Embryonic facial prominence (tissue), 1 donor: ENCODE measurements around the gene DEFB126.
"Not testable (repeated sequence)": the region's sequence is repeated elsewhere in the genome, so short reads cannot be mapped to it uniquely, and the experiment has no call there.

Experiments used
- DNase-seq: peaks from one replicate; pipeline ENCODE4 v3.0.0-alpha.2; 2016; ENCODE audit errors: extremely low spot score

DEFB126 gene, protein sequence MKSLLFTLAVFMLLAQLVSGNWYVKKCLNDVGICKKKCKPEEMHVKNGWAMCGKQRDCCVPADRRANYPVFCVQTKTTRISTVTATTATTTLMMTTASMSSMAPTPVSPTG

DNA sequence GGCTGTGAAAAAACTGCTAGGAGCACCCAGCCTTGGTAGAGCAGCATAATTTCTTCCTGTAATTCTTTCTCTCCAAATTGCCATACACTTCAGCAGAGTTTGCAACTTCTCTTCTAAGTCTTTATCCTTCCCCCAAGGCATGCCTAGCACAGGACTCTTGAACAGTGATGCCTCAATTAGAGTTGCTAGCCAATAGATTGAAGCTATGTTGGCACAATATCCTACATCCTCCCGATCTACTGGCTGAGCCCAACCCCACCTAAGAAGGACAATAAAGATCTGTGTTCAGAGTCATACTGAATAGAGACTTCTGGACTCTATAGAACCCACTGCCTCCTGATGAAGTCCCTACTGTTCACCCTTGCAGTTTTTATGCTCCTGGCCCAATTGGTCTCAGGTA is at the start of gene DEFB126:
TSS of gene DEFB126 (plus strand) at position 301 of the 400 bp plus-strand sequence. CDS start at position 340, 39 bp downstream.
- no peak for DNase-seq

DNA sequence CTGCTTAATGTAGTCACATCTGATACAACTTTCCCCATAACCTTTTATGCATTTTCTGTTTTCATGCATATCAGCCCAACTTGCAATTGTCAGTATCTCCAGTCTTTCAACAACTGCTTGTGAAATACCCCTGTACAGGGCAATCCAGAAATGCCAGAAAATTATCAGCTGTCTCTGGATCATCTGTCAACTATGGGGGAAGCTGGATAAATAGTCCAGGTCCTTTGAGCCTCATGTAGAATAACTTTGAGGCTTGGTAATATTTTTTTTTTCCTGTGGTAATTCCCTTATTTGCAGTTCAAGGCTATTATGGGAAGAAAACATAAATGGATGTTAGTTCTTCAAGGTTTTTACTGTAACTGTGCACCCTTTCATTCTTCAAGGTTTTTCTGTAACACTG is 48.7 kb upstream of the DEFB126 start:
- DNase-seq, result no peak

DNA sequence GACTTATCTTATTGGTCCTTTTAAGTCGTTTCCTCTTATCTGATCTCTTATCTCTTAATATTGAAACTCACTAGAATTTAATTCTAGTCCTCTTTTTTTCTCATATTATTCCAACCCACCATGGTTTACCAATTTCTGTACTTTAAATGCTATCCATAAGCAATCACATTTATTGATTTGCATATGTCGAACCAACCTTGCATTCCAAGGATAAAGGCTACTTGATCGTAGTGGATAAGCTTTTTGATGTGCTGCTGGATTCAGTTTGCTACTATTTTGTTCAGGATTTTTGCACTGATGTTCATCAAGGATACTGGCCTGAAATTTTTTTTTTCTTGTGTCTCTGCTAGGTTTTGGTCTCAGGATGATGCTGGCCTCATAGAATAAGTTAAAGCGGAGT is 47.2 kb upstream of the DEFB126 start:
- DNase-seq, result no peak

DNA sequence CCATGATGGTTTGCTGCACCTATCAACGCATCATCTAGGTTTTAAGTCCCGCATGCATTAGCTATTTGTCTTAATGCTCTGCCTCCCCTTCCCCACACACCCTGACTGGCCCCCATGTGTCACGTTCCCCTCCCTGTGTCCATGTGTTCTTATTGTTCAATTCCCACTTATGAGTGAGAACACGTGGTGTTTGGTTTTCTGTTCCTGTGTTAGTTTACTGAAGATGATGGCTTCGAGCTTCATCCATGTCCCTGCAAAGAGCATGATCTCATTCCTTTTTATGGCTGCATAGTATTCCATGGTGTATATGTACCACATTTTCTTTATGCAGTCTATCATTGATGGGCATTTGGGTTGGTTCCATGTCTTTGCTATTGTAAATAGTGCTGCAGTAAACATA is 44.7 kb upstream of the DEFB126 start:
- not testable (repeated sequence) for DNase-seq

DNA sequence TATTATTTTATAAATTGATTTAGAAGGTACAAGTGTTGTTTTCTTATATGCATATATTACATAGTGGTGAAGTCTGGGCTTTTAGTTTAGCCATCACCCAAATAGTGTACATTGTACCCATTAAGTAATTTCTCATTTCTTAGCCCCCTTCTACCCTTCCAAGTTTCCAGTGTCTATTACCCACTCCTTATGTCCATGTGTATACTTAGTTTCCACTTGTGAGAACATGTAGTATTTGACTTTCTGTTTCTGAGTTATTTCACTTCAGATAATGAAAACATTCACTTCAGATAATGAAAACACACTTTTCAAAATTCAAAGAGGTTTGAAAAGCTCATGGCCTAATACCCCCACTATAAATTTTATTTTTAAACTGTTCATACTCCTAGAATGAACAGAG is 40.4 kb upstream of the DEFB126 start:
- DNase-seq, result no peak

DNA sequence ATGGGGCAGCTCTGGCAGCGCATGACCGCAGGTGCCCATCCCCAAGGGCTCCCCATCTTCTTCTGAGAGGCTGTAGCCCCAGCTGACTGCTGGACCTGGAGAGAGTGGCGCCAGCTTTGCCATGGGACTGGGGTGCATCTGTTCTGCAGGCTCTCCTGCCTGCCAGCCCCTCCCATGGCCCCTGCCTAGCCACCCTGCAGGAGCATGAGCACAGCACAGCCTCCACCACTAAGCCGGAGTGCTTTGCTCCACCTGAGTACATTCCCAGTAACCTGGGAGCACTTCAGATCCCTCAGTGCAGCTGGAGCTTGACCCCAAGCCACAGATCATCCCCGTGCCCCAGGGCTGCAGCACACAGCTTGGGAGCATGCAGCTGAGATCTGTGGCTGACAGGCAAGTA is 38.9 kb upstream of the DEFB126 start:
- no peak for DNase-seq

DNA sequence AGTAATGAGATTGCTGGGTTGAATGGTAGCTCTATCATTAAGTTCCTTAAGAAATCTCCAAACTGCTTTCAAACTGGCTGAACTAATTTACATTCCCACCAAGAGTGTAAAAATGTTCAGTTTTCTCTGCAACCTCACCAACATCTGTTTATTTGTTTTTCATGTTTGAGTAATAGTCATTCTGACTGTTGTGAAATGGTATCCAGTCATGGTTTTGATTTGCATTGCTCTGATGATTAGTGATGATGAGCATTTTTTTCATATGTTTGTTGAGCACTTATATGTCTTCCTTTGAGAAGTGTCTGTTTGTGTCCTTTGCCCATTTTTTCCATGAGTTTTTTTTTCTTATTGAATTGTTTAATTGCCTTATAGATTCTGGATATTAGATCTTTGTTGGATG is 30.0 kb upstream of the DEFB126 start:
- DNase-seq, result no peak

DNA sequence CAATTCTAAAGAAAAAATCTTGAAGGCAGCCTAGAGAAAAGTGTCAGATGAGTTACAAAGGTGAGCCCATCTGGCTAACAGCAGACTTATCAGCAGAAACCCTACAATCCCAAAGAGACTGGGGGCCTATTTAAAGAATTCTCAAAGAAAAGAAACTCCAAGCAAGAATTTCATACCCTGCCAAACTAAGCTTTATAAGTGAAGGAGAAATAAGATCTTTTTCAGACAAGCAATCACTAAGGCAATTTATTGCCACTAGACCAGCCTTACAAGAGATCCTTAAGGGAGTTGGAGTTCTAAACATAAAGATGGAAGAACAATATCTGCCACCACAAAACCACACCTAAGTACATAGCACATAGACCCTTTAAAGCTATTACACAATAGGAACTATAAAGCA is 24.9 kb upstream of the DEFB126 start:
- no peak for DNase-seq

DNA sequence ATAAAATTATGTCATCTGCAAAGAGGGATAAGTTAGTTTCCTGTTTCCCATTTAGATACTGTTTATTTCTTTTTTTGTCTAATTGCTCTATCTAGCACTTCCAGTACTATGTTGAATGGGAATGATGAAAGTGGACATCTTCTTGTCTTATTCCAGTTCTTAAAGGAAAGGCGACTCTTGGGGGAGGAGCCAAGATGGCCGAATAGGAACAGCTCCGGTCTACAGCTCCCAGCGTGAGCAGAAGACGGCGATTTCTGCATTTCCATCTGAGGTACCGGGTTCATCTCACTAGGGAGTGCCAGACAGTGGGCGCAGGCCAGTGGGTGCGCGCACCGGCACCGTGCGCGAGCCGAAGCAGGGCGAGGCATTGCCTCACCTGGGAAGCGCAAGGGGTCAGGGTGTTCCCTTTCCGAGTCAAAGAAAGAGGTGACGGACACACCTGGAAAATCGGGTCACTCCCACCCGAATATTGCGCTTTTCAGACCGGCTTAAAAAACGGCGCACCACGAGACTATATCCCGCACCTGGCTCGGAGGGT is 12.5 kb upstream of the DEFB126 start:
- DNase-seq, result not testable (repeated sequence)

DNA sequence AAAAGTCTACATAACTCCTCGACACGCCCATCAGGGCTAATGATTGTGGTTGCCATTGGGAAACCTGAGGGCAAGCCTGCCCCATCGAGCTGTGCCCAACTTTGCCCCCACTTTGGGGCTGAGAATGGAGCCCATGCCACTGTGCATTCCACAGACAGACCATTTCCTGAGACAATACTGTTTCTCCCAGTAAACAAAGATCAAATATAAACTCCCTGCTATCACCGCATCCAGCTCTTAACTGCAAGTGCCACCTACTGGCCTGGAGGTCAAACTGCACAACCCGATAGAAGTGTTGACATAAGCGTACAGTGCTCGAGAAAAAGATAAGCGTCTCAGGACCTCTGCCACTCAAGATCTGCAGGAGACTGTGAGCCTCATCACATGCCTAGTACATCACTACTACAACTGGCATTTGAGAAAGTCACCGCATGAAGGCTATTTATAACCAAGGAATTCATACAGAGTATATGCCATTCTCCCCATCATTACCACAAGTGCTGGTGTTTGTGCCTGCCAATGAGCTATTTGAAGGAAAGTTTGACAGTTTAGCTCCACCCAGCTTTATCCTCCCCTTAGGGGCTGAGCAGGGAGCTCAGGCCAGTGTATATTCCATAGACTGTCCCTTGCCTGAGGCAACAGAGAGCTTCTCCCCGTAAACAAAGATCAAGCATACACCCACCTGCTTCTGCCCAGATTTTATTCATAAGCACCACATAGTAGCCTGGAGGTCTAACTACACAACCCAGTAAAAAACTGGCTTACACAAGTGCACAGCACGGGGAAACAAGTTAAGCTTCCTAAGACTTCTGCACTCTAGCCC is 4.5 kb upstream of the DEFB126 start:
- no peak for DNase-seq

DNA sequence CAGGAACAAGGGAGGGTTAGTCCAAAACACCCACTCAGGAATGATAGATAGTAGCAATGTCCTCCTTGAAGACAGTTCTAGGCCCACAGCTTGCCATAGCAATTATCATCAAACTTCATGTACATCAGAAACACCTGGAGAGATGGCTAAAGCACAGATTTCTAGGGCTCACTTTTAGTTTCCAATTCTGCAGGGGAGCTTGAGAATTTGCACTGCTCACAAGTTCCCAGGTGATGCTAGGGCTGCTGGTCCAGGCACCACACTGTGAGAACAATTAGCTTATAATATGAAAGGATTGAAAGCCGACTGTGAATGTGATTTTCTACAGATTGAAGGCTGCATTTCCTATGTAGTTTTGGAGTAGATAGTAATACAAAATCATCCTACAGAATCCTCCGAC is 3.5 kb downstream of the DEFB126 start:
- DNase-seq, result no peak

DNA sequence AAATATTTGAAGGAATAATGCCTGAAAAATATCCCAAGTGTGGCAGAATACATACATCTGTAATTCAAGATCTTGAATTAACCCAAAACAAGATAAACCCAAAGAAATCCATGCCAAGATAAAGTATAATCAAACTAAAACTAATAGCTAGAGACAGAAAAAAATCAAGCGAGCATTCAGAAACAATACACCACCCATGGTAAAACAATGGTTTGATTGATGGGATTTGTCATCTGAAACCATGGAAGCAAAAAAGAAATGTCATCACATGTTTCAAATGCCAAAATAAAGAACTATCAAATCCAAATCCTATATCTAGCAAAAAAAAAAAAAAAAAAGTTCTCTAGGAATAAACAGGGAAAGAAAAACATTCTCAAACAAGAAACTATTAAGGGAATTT is 9.7 kb downstream of the DEFB126 start:
- no peak for DNase-seq

DNA sequence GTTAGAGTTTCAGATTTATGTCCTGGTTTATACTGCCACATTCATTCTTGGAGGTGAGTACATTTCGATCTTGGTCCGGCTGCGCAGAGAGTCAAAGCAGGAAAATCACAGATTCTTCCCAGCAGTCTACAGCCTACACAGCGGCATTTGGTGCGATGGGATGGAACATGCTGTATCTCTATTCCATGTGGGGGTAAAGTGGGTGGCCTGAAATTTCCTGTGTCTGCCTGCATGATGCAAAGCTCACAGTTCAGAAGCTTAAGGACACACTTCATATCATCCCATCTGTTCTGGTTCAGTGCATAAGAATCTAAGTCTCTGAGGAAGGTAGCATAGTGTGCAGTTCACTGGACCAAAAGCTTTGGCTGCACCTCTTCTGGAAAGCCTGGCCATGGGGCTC is 14.8 kb downstream of the DEFB126 start, which contains the start of gene DEFB127:
TSS of gene DEFB127 (plus strand) at position 301 of the 400 bp plus-strand sequence. CDS start at position 392, 91 bp downstream.
- no peak for DNase-seq

DNA sequence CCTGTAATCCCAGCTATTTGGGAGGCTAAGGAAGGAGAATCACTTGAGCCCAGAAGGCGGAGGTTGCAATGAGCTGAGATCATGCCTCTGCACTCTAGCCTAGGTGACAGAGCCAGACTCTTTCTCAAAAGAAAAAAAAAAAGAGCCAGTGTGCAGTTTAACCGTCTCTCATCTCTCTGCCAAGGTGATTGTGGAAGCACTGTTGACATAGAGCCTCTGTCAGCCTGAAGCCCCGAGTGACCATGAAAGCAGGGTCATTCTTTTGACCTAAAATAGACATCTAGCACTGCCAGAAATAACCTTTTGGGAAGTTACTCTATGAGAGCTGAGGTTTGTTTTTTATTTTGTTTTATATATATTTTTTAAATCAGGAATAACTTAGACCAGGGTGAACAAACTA is 22.2 kb downstream of the DEFB126 start:
- DNase-seq, result no peak

DNA sequence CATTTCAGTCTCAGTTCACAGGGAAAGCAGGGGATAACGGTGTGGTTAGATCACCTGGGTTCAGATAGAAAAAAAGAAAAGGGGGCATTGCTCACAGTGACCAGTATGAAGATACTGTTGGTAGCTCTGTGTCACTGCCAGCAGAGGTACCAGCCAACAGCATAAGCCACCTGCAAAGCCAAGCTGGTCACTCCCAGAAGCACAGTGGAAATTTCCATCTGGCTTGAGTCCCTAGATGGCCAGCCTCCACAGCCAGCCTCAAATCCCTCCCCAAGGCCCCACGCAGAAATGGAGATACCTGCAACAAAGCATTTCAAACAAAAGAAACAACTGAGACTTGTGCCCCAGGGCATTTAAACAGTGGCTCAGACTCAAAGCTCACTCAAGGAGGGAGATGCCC is 26.5 kb downstream of the DEFB126 start:
- no peak for DNase-seq

DNA sequence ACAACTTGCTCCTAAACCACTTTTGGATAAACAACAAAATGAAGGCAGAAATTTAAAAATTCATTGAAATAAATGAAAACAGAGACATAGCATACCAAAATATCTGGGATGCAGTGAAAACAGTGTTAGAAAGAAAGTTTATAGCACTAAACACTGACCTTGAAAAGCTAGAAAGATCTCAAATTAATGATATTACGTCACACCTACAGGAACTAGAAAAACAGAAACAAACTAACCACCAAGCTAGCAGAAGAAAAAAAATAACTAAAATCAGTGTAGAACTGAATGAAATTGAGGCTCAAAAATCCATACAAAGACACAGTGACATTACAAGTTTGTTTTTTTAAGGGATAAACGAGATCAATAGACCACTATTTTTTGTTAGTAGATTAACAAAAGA is 41.9 kb downstream of the DEFB126 start:
- DNase-seq, result no peak

DNA sequence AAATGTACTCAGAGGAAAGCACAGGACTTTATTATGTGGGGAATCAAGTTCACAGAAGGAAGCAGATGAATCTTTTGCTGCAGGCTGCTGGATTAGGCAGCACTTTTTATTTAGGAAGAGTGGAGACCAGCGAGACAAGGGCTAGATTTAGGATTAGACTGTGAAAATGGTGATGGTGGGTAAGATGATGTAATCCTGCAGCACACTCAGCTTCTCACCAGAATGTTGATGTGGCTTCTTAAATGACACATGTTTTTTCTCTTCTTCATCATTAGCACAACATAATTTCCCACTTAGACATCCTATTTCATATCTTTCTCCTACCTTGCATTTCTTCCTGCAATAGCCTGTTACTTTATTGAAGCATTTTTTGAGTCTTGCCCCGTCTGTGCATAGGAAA is 45.3 kb downstream of the DEFB126 start:
- DNase-seq, result no peak

DNA sequence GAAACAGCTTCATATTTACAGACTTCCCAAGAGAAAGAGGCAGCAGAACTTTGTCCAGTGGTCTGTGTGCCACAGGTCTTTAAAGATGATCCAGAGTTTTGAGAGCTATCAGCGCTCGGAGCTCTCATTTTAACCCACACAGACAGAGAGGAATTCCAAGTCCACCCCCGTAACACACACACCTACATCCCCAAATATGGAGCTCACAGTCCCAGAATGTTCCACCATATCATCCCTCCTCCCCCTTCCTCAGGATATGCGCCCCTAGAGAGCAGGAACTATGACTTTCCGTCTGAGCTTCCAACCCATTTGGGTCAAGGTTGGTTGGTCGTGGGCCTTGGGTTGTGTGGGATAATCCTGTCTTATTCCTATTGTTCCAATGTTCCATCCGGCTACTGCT is 47.2 kb downstream of the DEFB126 start, which contains the start of gene DEFB128:
TSS of gene DEFB128 (minus strand) at position 101 of the 400 bp plus-strand sequence. CDS start at position 13, 88 bp downstream.
- DNase-seq, result no peak
